ENCODE results near the gene DSG4.

The DSG4 gene

GRCh38 chr18:31398191-31398590 lies 21.6 kb downstream of the DSG4 start:
- no peaks in the 10 kb centered on the region for H3K9me3 ChIP-seq (ENCODE audit: insufficient read depth, low read length, severe bottlenecking)

DNA sequence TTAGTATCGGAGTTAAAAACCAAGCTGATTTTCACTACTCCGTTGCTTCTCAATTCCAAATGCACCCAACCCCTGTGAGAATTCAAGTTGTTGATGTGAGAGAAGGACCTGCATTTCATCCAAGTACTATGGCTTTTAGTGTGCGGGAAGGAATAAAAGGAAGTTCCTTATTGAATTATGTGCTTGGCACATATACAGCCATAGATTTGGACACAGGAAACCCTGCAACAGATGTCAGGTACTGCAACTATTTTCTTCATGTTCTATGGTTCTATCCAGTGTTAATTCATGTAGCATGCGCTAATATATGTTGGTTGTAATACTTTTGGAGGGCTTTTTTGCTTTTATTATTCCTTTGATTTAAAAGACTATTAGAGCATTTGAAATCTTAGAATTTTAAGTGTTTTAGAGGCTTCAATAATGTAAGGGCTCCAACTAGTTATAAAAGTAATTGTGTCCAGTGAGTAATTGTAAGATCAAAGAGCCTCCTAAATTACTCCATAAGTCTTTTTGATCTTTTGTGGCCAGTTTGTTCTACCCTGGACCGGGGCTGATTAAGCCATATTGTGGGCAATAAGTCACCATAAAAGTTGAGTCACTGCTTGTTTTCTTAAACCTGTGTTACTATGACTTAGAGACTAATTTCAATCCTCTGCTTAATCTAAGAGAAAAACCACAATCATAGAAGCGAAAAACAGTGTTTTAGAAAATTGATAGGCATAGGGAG lies 22.9 kb downstream of the DSG4 start:
- H3K27me3 ChIP-seq (ENCODE audit: insufficient read depth, low read length, poor library complexity) = no peaks in the 10 kb centered on the region
- no peak overlapping the region for H2AFZ ChIP-seq (ENCODE audit: low read depth, low read length)
- no peaks in the 10 kb centered on the region for H3K79me2 ChIP-seq (ENCODE audit: insufficient read depth, low read length)
- H3K27ac ChIP-seq (ENCODE audit: low read length) = no peak overlapping the region
- no peak overlapping the region for H3K4me2 ChIP-seq (ENCODE audit: insufficient read depth, low read length)
- H3K4me1 ChIP-seq (ENCODE audit: insufficient read depth, low read length) = no peaks in the 10 kb centered on the region
- DNase-seq = no peak
- no peak overlapping the region for H3K9ac ChIP-seq (ENCODE audit: low read depth, low read length)
- no peak for ATAC-seq (ENCODE audit: insufficient read depth, low read depth)
- TF ChIP-seq EZH2 (IDR thresholded peaks at IDR 0.05; ENCODE audit: borderline replicate concordance, low read depth, low read length, severe bottlenecking) (no peak), CTCF (IDR thresholded peaks at IDR 0.05; ENCODE audit: borderline replicate concordance, extremely low read depth, low read length, poor library complexity, severe bottlenecking) (no peak)
- no peaks in the 10 kb centered on the region for H4K20me1 ChIP-seq (ENCODE audit: insufficient read depth, low read length)
- no peak overlapping the region for H3K4me3 ChIP-seq (ENCODE audit: low read depth in 1 of 2, low read length in 2 of 2)
- H3K36me3 ChIP-seq (ENCODE audit: insufficient read depth, low read length) = no peaks in the 10 kb centered on the region
- no peaks in the 10 kb centered on the region for H3K9me3 ChIP-seq (ENCODE audit: insufficient read depth, low read length, severe bottlenecking)

More at GRCh38 chr18:31398191-31398590, 21.6 kb downstream of the DSG4 start:
- Histone ChIP-seq H3K4me1 (ENCODE audit: insufficient read depth, low read length) (no peaks in the 10 kb centered on the region), H3K4me2 (ENCODE audit: insufficient read depth, low read length) (no peak overlapping the region), H3K27ac (ENCODE audit: low read length) (no peak overlapping the region), H4K20me1 (ENCODE audit: insufficient read depth, low read length) (no peaks in the 10 kb centered on the region), H3K9ac (ENCODE audit: low read depth, low read length) (no peak overlapping the region), H2AFZ (ENCODE audit: low read depth, low read length) (no peak overlapping the region), H3K36me3 (ENCODE audit: insufficient read depth, low read length) (no peaks in the 10 kb centered on the region), H3K4me3 (ENCODE audit: low read depth in 1 of 2, low read length in 2 of 2) (no peak overlapping the region), H3K27me3 (ENCODE audit: insufficient read depth, low read length, poor library complexity) (no peaks in the 10 kb centered on the region), H3K79me2 (ENCODE audit: insufficient read depth, low read length) (no peaks in the 10 kb centered on the region)
- TF ChIP-seq EZH2 (IDR thresholded peaks at IDR 0.05; ENCODE audit: borderline replicate concordance, low read depth, low read length, severe bottlenecking) (no peak), CTCF (IDR thresholded peaks at IDR 0.05; ENCODE audit: borderline replicate concordance, extremely low read depth, low read length, poor library complexity, severe bottlenecking) (no peak)
- ATAC-seq (ENCODE audit: insufficient read depth, low read depth) (no peak), DNase-seq (no peak)

GRCh38 chr18:31401156-31402025 lies 24.8 kb downstream of the DSG4 start:
- Histone ChIP-seq H3K36me3 (ENCODE audit: insufficient read depth, low read length) (no peaks in the 10 kb centered on the region), H3K79me2 (ENCODE audit: insufficient read depth, low read length) (no peaks in the 10 kb centered on the region), H3K9me3 (ENCODE audit: insufficient read depth, low read length, severe bottlenecking) (no peaks in the 10 kb centered on the region), H3K27ac (ENCODE audit: low read length) (no peak overlapping the region), H4K20me1 (ENCODE audit: insufficient read depth, low read length) (no peaks in the 10 kb centered on the region), H2AFZ (ENCODE audit: low read depth, low read length) (no peak overlapping the region), H3K27me3 (ENCODE audit: insufficient read depth, low read length, poor library complexity) (no peaks in the 10 kb centered on the region), H3K4me1 (ENCODE audit: insufficient read depth, low read length) (no peaks in the 10 kb centered on the region), H3K4me3 (ENCODE audit: low read depth in 1 of 2, low read length in 2 of 2) (no peak overlapping the region), H3K9ac (ENCODE audit: low read depth, low read length) (no peak overlapping the region), H3K4me2 (ENCODE audit: insufficient read depth, low read length) (no peak overlapping the region)
- TF ChIP-seq CTCF (IDR thresholded peaks at IDR 0.05; ENCODE audit: borderline replicate concordance, extremely low read depth, low read length, poor library complexity, severe bottlenecking) (no peak), EZH2 (IDR thresholded peaks at IDR 0.05; ENCODE audit: borderline replicate concordance, low read depth, low read length, severe bottlenecking) (no peak)
- ATAC-seq (ENCODE audit: insufficient read depth, low read depth) (no peak), DNase-seq (no peak)
